NB4 (cell line): ENCODE data around the gene NT5C.
"Not testable (repeated sequence)": the region's sequence is repeated elsewhere in the genome, so short reads cannot be mapped to it uniquely, and the experiment has no call there.

Experiments
- POLR2A ChIP-seq: IDR thresholded peaks from 2 replicates; pipeline ENCODE4 v1.6.1; 2011; ENCODE audit warnings: mild to moderate bottlenecking; ENCODE audit not compliant: insufficient read length; ENCODE audit errors: extremely low read depth
- TF ChIP-seq, protein P1 (sequence below): IDR thresholded peaks from one replicate; pipeline ENCODE4 v1.5.1; 2012; ENCODE audit warnings: low read depth, low read length
- TF ChIP-seq, protein P2 (sequence below): IDR thresholded peaks from 2 replicates; pipeline ENCODE4 v1.6.1; 2011; ENCODE audit warnings: low read depth, low read length

DNA sequence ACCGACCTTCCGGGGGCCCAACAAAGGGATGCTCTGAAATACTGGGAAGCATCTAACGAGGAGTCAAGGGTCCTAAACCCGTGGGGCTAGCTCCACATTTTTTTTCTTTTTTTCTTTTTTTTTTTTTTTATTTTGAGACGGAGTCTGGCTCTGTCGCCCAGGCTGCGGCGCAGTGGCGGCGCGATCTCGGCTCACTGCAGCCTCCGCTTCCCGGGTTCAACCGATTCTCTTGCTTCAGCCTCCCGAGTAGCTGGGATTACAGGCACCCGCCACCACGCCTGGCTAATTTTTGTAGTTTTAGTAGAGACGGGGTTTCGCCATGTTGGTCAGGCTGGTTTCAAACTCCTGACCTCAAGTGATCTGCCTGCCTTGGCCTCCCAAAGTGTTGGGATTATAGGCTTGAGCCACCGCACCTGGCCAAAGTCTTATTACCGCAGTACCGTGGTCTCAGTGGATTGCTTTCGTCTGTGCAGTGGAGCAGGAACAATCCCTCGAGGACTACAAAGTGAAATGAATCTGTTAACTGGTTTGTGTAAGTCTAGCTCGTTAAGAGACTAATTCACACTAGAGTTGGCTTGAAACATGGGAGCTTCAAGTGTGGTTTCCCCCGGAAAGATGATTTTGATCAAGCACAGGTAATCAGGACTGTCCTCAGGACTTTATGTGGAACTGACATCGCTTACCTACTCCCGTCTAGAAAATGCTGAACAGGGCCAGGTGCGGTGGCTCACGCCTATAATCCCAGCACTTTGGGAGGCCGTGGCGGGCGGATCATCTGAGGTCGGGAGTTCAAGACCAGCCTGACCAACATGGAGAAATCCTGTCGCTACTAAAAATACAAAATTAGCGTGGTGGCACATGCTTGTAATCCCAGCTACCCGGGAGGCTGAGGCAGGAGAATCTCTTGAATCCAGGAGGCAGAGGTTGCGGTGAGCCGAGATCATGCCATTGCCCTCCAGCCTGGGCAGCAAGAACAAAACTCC is 767 bp upstream of the NT5C start:
- TF ChIP-seq, protein P1, sequence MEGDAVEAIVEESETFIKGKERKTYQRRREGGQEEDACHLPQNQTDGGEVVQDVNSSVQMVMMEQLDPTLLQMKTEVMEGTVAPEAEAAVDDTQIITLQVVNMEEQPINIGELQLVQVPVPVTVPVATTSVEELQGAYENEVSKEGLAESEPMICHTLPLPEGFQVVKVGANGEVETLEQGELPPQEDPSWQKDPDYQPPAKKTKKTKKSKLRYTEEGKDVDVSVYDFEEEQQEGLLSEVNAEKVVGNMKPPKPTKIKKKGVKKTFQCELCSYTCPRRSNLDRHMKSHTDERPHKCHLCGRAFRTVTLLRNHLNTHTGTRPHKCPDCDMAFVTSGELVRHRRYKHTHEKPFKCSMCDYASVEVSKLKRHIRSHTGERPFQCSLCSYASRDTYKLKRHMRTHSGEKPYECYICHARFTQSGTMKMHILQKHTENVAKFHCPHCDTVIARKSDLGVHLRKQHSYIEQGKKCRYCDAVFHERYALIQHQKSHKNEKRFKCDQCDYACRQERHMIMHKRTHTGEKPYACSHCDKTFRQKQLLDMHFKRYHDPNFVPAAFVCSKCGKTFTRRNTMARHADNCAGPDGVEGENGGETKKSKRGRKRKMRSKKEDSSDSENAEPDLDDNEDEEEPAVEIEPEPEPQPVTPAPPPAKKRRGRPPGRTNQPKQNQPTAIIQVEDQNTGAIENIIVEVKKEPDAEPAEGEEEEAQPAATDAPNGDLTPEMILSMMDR, result not testable (repeated sequence)
- TF ChIP-seq POLR2A, result not testable (repeated sequence)
- TF ChIP-seq, protein P2, sequence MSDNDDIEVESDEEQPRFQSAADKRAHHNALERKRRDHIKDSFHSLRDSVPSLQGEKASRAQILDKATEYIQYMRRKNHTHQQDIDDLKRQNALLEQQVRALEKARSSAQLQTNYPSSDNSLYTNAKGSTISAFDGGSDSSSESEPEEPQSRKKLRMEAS, result not testable (repeated sequence)
